Measurements from ENCODE around the gene NPVF. TPM values are rescaled to one million over a fixed set of nuclear protein-coding genes. Genes with fewer than 3 reads are reported as not detected.

Gene NPVF
- total RNA-seq, 4 donors from 2014 or later = not detected

DNA sequence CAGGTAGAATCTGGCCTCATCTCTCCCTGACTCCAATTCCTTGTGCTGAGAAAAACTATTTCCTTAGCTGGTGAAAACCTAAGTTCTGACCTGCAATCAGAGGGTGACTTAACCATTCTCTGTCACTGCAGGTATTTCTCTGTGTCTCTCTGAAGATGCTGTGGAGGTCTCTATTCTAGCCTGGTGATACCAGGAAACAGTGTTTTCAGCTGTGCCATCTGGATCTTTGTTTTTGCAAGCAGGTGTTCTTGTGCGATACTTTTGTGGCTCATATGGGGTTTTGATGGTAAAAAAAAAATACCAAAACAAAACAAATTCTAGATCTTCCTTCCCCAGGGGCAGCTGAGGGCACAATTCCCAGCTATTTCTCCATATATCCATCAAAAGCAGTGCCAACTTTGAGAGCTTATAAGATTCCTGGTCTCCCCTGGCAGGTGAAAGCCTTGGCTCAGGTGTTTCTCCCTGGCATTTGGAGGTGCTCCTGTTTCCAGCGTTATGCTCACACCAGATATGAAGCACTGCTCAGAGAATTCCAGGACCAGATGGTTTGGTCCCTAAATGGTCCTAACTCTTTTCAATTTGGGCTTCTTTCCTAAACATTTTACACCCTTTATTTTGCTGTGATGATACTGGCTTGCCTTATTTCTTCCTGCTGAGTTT, 9.9 kb upstream of the NPVF start:
- Histone ChIP-seq H3K27me3 (no peaks in the 10 kb centered on the region), H3K36me3 (no peaks in the 10 kb centered on the region), H3K27ac (no peak overlapping the region), H3K4me1 (peaks cover 0 to 4% of the 10 kb centered on the region in 2 donors), H3K4me3 (no peak overlapping the region), H3K9me3 (no peaks in the 10 kb centered on the region)
- DNase-seq = no peak
- TF ChIP-seq POLR2A (IDR thresholded peaks at IDR 0.05) = no peak
- TF ChIP-seq, protein P1, sequence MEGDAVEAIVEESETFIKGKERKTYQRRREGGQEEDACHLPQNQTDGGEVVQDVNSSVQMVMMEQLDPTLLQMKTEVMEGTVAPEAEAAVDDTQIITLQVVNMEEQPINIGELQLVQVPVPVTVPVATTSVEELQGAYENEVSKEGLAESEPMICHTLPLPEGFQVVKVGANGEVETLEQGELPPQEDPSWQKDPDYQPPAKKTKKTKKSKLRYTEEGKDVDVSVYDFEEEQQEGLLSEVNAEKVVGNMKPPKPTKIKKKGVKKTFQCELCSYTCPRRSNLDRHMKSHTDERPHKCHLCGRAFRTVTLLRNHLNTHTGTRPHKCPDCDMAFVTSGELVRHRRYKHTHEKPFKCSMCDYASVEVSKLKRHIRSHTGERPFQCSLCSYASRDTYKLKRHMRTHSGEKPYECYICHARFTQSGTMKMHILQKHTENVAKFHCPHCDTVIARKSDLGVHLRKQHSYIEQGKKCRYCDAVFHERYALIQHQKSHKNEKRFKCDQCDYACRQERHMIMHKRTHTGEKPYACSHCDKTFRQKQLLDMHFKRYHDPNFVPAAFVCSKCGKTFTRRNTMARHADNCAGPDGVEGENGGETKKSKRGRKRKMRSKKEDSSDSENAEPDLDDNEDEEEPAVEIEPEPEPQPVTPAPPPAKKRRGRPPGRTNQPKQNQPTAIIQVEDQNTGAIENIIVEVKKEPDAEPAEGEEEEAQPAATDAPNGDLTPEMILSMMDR (IDR thresholded peaks at IDR 0.05) = no peak
- intact Hi-C loops (cut with DNase I; ENCODE audit: low total_unique reads) = no loop called here

DNA sequence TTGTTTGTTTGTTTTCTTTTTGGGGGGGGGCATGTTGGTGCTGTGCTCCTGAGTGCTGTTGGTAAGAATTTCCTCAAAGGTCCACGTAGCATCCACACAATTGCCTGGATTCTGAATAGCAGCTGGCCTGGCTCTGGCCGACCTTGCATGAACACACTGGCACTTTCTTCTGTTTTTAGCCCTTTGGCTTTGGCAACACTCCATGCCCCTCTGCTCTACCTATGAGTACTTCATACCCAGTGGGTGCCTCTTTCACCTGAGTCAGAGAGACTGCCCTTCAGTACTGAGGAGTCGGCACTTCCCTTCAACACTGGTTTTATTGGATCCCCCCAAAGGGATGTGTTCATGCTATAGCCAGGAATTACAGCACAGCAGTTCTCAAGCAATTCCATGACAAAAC, 7.2 kb upstream of the NPVF start:
- Histone ChIP-seq H3K4me1 (peaks cover 0 to 4% of the 10 kb centered on the region in 2 donors), H3K27ac (no peak overlapping the region), H3K9me3 (no peaks in the 10 kb centered on the region), H3K4me3 (no peak overlapping the region), H3K36me3 (no peaks in the 10 kb centered on the region), H3K27me3 (no peaks in the 10 kb centered on the region)
- intact Hi-C loops (cut with DNase I; ENCODE audit: low total_unique reads) = no loop called here
- no peak for TF ChIP-seq POLR2A (IDR thresholded peaks at IDR 0.05)
- TF ChIP-seq, protein P1 (IDR thresholded peaks at IDR 0.05) = no peak
- DNase-seq = no peak

DNA sequence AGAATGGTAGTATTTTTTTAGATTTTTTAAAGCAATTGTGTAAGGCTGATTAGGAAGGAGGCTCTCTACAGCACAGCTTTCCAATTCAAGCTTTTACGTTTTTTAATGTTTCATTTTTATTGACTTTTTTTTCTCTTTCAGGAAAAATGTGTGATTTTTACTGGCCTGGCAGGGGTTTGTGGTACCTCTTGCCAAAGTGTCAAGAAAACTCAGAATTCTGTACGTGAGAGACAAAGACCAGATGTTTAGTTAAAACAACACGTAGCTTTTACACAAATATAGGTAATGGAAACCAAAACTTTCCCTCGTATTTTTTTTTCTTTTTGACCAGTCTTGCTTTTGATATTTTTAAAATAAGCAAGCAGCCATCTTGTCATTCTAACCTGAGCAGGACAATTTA, 6.0 kb upstream of the NPVF start:
- no peak overlapping the region for H3K4me3 ChIP-seq
- H3K9me3 ChIP-seq = no peaks in the 10 kb centered on the region
- intact Hi-C loops (cut with DNase I; ENCODE audit: low total_unique reads) = no loop called here
- no peaks in the 10 kb centered on the region for H3K36me3 ChIP-seq
- H3K4me1 ChIP-seq = peaks cover 0 to 4% of the 10 kb centered on the region in 2 donors
- H3K27me3 ChIP-seq = no peaks in the 10 kb centered on the region
- TF ChIP-seq, protein P1 (IDR thresholded peaks at IDR 0.05) = no peak
- no peak for TF ChIP-seq POLR2A (IDR thresholded peaks at IDR 0.05)
- peak overlapping the region; percentile 21 for H3K27ac ChIP-seq
- no peak for DNase-seq

DNA sequence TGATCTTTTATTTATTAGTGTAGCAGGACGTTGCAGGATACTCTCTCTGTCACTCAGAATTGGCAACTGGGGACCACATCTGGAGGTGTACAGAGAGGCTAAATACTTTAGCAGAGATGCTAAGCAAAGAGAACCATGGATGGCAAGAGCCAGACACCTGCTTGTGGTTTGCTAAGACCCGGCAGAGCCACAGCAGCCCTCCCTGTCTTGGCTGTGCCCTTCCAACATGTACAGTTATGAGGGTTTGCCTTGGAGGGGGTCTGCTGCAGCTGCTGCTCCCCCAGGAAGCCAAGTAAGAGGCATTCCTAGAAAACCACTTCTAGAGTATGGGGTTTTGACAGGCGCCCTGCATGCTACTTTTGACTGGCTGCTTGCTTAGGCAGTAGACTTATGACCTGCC, 5.1 kb downstream of the NPVF start:
- DNase-seq = no peak
- H3K4me1 ChIP-seq = no peaks in the 10 kb centered on the region
- H3K4me3 ChIP-seq = no peak overlapping the region
- no peak overlapping the region for H3K27ac ChIP-seq
- H3K9me3 ChIP-seq = no peaks in the 10 kb centered on the region
- no peaks in the 10 kb centered on the region for H3K36me3 ChIP-seq
- H3K27me3 ChIP-seq = no peaks in the 10 kb centered on the region
- TF ChIP-seq POLR2A (IDR thresholded peaks at IDR 0.05) = no peak
- TF ChIP-seq, protein P1 (IDR thresholded peaks at IDR 0.05) = no peak
- intact Hi-C loops (cut with DNase I; ENCODE audit: low total_unique reads) = no loop called here

DNA sequence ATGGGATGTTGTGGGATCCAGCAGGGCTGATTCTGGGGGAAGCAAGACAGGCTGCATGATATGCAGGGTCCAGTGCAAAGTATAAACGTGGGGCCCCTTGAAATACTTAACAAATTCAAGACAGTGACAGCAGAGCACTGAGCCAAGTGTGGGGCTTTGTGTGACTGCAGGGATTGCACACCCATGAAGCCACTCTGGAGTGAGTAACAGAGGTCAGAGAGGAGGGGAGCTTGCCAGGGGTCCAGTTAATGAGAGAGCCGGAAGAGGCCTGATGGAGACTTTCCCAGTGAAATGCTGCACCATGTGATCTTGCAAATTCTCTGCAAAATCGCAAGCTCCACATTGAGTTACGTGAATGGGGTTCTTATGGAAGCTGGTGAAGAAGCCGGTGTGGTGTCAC, 5.6 kb downstream of the NPVF start:
- Histone ChIP-seq H3K4me3 (no peak overlapping the region), H3K36me3 (no peaks in the 10 kb centered on the region), H3K9me3 (no peaks in the 10 kb centered on the region), H3K27ac (no peak overlapping the region), H3K27me3 (no peaks in the 10 kb centered on the region), H3K4me1 (no peaks in the 10 kb centered on the region)
- TF ChIP-seq, protein P1 (IDR thresholded peaks at IDR 0.05) = no peak
- TF ChIP-seq POLR2A (IDR thresholded peaks at IDR 0.05) = no peak
- intact Hi-C loops (cut with DNase I; ENCODE audit: low total_unique reads) = no loop called here
- DNase-seq = no peak
